Neural progenitor cell (in vitro differentiated cells): Measurements from ENCODE around the gene MBP. TPM values are rescaled to one million over a fixed set of nuclear protein-coding genes. Genes with fewer than 3 reads are reported as not detected.
"Not testable (repeated sequence)": the region's sequence is repeated elsewhere in the genome, so short reads cannot be mapped to it uniquely, and the experiment has no call there.

Experiments used
- DNase-seq: peaks from one replicate; pipeline ENCODE4 v3.0.0-alpha.2; 2016; ENCODE audit warnings: low spot score
- H2AFZ ChIP-seq: fragments of 200-600 bp; sonication (generic); replicated peaks from 2 replicates; pipeline ENCODE4 v1.6.1; 2016; ENCODE audit warnings: antibody characterized with exemption
- H3F3A ChIP-seq: fragments of 200-600 bp; sonication (generic); 2 replicates; pipeline ENCODE4 v1.6.1; 2016; ENCODE audit warnings: antibody characterized with exemption, low read depth
- H3K27ac ChIP-seq: fragments of 200-600 bp; sonication (generic); 2 replicates; pipeline ENCODE4 v1.5.1; 2016; ENCODE audit warnings: mild to moderate bottlenecking
- H3K27me3 ChIP-seq: fragments of 200-600 bp; sonication (generic); 2 replicates; pipeline ENCODE4 v1.6.1; 2016; ENCODE audit warnings: mild to moderate bottlenecking, moderate library complexity
- H3K36me3 ChIP-seq: fragments of 200-600 bp; sonication (generic); 2 replicates; pipeline ENCODE4 v1.5.1; 2016
- H3K4me1 ChIP-seq: fragments of 200-600 bp; sonication (generic); 2 replicates; pipeline ENCODE4 v1.6.1; 2016; ENCODE audit warnings: mixed run types
- H3K4me2 ChIP-seq: fragments of 200-600 bp; sonication (generic); 2 replicates; pipeline ENCODE4 v1.6.1; 2016
- H3K4me3 ChIP-seq: fragments of 200-600 bp; sonication (generic); 2 replicates; pipeline ENCODE4 v1.5.1; 2016
- H3K79me2 ChIP-seq: fragments of 200-600 bp; sonication (generic); 2 replicates; pipeline ENCODE4 v1.6.1; 2016; ENCODE audit warnings: low read depth
- H3K9ac ChIP-seq: fragments of 200-600 bp; sonication (generic); 2 replicates; pipeline ENCODE4 v1.6.1; 2016
- H3K9me3 ChIP-seq: fragments of 200-600 bp; sonication (generic); 2 replicates; pipeline ENCODE4 v1.5.1; 2016; ENCODE audit warnings: low read depth
- H4K20me1 ChIP-seq: fragments of 200-600 bp; sonication (generic); 2 replicates; pipeline ENCODE4 v1.6.1; 2016; ENCODE audit warnings: low read depth
- H3K27ac Mint-ChIP-seq: 3 replicates; pipeline ENCODE4 v1.8.0; 2021; ENCODE audit warnings: mixed read lengths
- H3K27me3 Mint-ChIP-seq: 2 replicates; pipeline ENCODE4 v1.8.0; 2022; ENCODE audit warnings: low read depth, mild to moderate bottlenecking, inconsistent platforms, moderate library complexity, mixed read lengths; ENCODE audit not compliant: insufficient read depth
- H3K36me3 Mint-ChIP-seq: 3 replicates; pipeline ENCODE4 v1.8.0; 2021; ENCODE audit warnings: mixed read lengths
- H3K4me1 Mint-ChIP-seq: 3 replicates; pipeline ENCODE4 v1.8.0; 2021; ENCODE audit warnings: mixed read lengths
- H3K4me3 Mint-ChIP-seq: 3 replicates; pipeline ENCODE4 v1.8.0; 2021; ENCODE audit warnings: mild to moderate bottlenecking, moderate library complexity, mixed read lengths
- H3K9me3 Mint-ChIP-seq: 3 replicates; pipeline ENCODE4 v1.8.0; 2020; ENCODE audit warnings: mixed read lengths
- EZH2 ChIP-seq: fragments of 200-600 bp; sonication (generic); IDR thresholded peaks from 2 replicates; pipeline ENCODE4 v1.6.1; 2017; ENCODE audit warnings: antibody characterized with exemption, mild to moderate bottlenecking, moderate library complexity
- EZH2phosphoT487 ChIP-seq: fragments of 200-600 bp; sonication (generic); IDR thresholded peaks from 2 replicates; pipeline ENCODE4 v1.6.1; 2017; ENCODE audit warnings: antibody characterized with exemption
- total RNA-seq: library from RNA; depleted of rRNA; stranded (reverse); fragments of >200 nt; gene quantifications from 2 replicates; pipeline ENCODE4 v1.2.3, GENCODE V29; 2015; ENCODE audit warnings: low replicate concordance
- TF ChIP-seq, protein P1 (sequence below): fragments of 200-600 bp; sonication (generic); IDR thresholded peaks from 2 replicates; pipeline ENCODE4 v1.5.1; 2017; ENCODE audit warnings: antibody characterized with exemption, mild to moderate bottlenecking

MBP gene
- total RNA-seq, 1 donor from 2014 or later: 0.64 TPM

- Mint-ChIP-seq H3K27me3 (peaks cover 2% of the 10 kb centered on the region), H3K36me3 (peaks cover 8% of the 10 kb centered on the region), H3K9me3 (no peaks in the 10 kb centered on the region), H3K27ac (no peak overlapping the region), H3K4me3 (no peak overlapping the region), H3K4me1 (peaks cover 25% of the 10 kb centered on the region)
- no peaks in the 10 kb centered on the region for H4K20me1 ChIP-seq
- peaks cover 10% of the 10 kb centered on the region for H3F3A ChIP-seq
- TF ChIP-seq EZH2 (no peak), EZH2phosphoT487 (no peak)
- TF ChIP-seq, protein P1, sequence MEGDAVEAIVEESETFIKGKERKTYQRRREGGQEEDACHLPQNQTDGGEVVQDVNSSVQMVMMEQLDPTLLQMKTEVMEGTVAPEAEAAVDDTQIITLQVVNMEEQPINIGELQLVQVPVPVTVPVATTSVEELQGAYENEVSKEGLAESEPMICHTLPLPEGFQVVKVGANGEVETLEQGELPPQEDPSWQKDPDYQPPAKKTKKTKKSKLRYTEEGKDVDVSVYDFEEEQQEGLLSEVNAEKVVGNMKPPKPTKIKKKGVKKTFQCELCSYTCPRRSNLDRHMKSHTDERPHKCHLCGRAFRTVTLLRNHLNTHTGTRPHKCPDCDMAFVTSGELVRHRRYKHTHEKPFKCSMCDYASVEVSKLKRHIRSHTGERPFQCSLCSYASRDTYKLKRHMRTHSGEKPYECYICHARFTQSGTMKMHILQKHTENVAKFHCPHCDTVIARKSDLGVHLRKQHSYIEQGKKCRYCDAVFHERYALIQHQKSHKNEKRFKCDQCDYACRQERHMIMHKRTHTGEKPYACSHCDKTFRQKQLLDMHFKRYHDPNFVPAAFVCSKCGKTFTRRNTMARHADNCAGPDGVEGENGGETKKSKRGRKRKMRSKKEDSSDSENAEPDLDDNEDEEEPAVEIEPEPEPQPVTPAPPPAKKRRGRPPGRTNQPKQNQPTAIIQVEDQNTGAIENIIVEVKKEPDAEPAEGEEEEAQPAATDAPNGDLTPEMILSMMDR: no peak
- no peaks in the 10 kb centered on the region for H3K79me2 ChIP-seq
- no peak overlapping the region for H3K4me3 ChIP-seq
- no peak overlapping the region for H2AFZ ChIP-seq
- H3K9me3 ChIP-seq: no peaks in the 10 kb centered on the region
- no peaks in the 10 kb centered on the region for H3K27me3 ChIP-seq
- no peaks in the 10 kb centered on the region for H3K36me3 ChIP-seq
- DNase-seq: no peak
- no peak overlapping the region for H3K9ac ChIP-seq
- peaks cover 23% of the 10 kb centered on the region for H3K4me1 ChIP-seq
- H3K4me2 ChIP-seq: no peak overlapping the region
- H3K27ac ChIP-seq: no peak overlapping the region
Observed at GRCh38 chr18:76972241-76972640, 160.3 kb downstream of the MBP start.

DNA sequence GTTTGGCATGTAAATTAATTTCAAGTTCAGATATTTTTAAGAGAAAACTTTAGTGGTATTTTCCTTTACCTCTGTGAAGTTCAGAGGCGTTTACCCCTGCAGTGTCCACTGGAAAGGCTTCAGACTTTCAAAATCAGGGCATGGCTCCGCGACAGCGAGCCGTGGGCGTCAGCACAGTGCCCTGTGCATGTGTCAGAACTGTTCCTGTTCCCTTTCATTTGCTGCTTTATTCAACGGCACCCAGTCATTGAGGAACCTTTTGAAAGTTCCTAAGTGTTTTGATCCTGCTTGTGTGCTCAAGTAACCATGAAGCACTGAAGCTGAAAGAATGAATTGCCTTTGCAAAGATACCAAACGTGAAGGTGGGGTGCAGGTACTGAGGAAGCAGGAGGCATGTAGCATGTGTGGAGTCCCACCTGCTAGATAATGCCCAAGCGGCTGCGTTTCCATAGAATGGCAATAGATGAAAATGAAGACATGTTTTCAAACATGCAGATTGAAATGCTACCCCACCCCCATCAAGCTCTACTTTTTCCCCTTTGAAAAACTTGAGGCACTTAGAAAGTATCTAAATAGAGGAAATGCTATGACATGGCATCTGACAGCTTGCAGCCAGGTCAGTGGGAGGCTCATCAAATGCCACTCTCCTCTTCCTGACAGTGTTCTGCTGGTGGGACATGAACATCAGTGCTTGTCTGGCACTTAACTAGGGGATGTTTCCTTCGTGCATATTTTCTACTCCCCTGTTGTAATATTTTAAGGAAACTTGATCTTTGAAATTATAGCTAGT, 161.6 kb downstream of the MBP start:
- Mint-ChIP-seq H3K9me3 (no peaks in the 10 kb centered on the region), H3K36me3 (peaks cover 8% of the 10 kb centered on the region), H3K4me3 (no peak overlapping the region), H3K4me1 (peaks cover 20% of the 10 kb centered on the region), H3K27me3 (peaks cover 2% of the 10 kb centered on the region), H3K27ac (no peak overlapping the region)
- Histone ChIP-seq H4K20me1 (no peaks in the 10 kb centered on the region), H3K36me3 (no peaks in the 10 kb centered on the region), H3K79me2 (peaks cover 9% of the 10 kb centered on the region), H3F3A (peaks cover 11% of the 10 kb centered on the region), H3K4me3 (no peak overlapping the region), H3K4me1 (peaks cover 23% of the 10 kb centered on the region), H2AFZ (no peak overlapping the region), H3K27me3 (no peaks in the 10 kb centered on the region), H3K9ac (no peak overlapping the region), H3K27ac (no peak overlapping the region), H3K9me3 (no peaks in the 10 kb centered on the region), H3K4me2 (no peak overlapping the region)
- TF ChIP-seq EZH2phosphoT487: no peak
- TF ChIP-seq EZH2: no peak
- TF ChIP-seq, protein P1: no peak
- DNase-seq: no peak

- H3K27me3 Mint-ChIP-seq: no peaks in the 10 kb centered on the region
- H3K4me3 Mint-ChIP-seq: no peak overlapping the region
- Histone ChIP-seq H3K27ac (no peak overlapping the region), H3K4me2 (peak overlapping the region; percentile 70), H4K20me1 (no peaks in the 10 kb centered on the region), H3K79me2 (peaks cover 17% of the 10 kb centered on the region), H3K4me1 (peaks cover 12% of the 10 kb centered on the region), H3F3A (peaks cover 11% of the 10 kb centered on the region), H3K4me3 (peak overlapping the region; percentile 15), H3K27me3 (no peaks in the 10 kb centered on the region), H2AFZ (peak overlapping the region; percentile 39), H3K9ac (no peak overlapping the region), H3K36me3 (peaks cover 4% of the 10 kb centered on the region), H3K9me3 (no peaks in the 10 kb centered on the region)
- peaks cover 15% of the 10 kb centered on the region for H3K4me1 Mint-ChIP-seq
- peaks cover 15% of the 10 kb centered on the region for H3K9me3 Mint-ChIP-seq
- H3K36me3 Mint-ChIP-seq: peaks cover 25% of the 10 kb centered on the region
- peak; percentile 48 for DNase-seq
- TF ChIP-seq EZH2: no peak
- TF ChIP-seq, protein P1: no peak
- no peak for TF ChIP-seq EZH2phosphoT487
- H3K27ac Mint-ChIP-seq: no peak overlapping the region
Observed at GRCh38 chr18:76967721-76968472, 164.7 kb downstream of the MBP start.

DNA sequence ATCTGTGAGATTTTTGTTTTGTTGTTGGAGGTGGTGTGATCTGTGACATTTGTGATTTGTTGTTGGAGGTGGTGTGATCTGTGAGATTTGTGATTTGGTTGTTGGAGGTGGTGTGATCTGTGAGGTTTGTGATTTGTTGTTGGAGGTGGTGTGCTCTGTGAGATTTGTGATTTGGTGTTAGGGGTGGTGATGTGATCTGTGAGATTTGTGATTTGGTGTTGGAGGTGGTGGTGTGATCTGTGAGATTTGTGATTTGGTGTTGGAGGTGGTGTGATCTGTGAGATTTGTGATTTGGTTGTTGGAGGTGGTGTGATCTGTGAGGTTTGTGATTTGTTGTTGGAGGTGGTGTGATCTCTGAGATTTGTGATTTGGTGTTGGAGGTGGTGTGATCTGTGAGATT, 165.3 kb downstream of the MBP start:
- not testable (repeated sequence) for H3K4me2 ChIP-seq, DNase-seq, H3K9ac ChIP-seq, H2AFZ ChIP-seq, H3K27ac Mint-ChIP-seq, H3K9me3 ChIP-seq, H3K36me3 ChIP-seq, H3K4me3 Mint-ChIP-seq, H3K27ac ChIP-seq, H3K4me3 ChIP-seq, H3K27me3 Mint-ChIP-seq, H4K20me1 ChIP-seq, H3K27me3 ChIP-seq
- Histone ChIP-seq H3K79me2 (peaks cover 17% of the 10 kb centered on the region), H3K4me1 (peaks cover 12% of the 10 kb centered on the region), H3F3A (peaks cover 11% of the 10 kb centered on the region)
- Mint-ChIP-seq H3K9me3 (peaks cover 18% of the 10 kb centered on the region), H3K36me3 (peaks cover 31% of the 10 kb centered on the region), H3K4me1 (peaks cover 14% of the 10 kb centered on the region)

DNA sequence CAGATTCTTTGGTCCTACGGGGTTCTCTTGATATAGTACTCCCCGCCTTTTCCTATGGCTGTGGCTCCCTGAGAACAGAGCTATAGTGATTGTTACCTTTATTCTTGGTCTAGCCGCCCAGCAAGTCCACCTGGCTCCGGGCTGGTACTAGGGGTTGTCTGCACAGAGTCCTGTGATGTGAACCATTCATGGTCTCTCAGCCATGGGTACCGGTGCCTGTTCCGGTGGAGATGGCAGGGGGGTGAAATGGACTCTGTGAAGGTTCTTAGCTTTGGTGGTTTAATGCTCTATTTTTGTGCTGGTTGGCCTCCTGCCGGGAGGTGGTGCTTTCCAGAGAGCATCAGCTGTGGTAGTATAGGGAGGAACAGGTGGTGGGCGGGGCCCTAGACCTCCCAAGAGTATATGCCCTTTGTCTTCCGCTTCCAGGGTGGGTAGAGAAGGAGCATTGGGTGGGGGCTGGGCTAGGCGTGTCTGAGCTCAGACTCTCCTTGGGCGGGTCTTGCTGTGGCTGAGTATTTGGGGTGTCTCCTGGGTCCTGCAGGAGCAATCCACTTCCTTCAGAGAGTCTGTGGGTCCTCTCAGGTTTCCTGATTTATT, 166.9 kb downstream of the MBP start:
- H3F3A ChIP-seq: peaks cover 11% of the 10 kb centered on the region
- H3K36me3 ChIP-seq, H3K4me3 Mint-ChIP-seq, H3K27ac Mint-ChIP-seq, H3K4me2 ChIP-seq, H2AFZ ChIP-seq, H3K27ac ChIP-seq, H3K27me3 Mint-ChIP-seq, H3K27me3 ChIP-seq, DNase-seq, H3K4me3 ChIP-seq, H3K4me1 Mint-ChIP-seq, H3K9me3 ChIP-seq, H3K9ac ChIP-seq, H4K20me1 ChIP-seq: not testable (repeated sequence)
- H3K4me1 ChIP-seq: peaks cover 12% of the 10 kb centered on the region
- H3K36me3 Mint-ChIP-seq: peaks cover 44% of the 10 kb centered on the region
- H3K79me2 ChIP-seq: peaks cover 17% of the 10 kb centered on the region
- peaks cover 26% of the 10 kb centered on the region for H3K9me3 Mint-ChIP-seq
